Stomach smooth muscle (tissue), 2 donors: Measurements from ENCODE around the gene FURIN.
"Not testable (repeated sequence)": the region's sequence is repeated elsewhere in the genome, so short reads cannot be mapped to it uniquely, and the experiment has no call there.

Experiments used
- H3K27ac ChIP-seq: one replicate; pipeline ENCODE4 v1.7.0; 2013; ENCODE audit warnings: mild to moderate bottlenecking, low read length, inconsistent platforms
- H3K27me3 ChIP-seq, 2 donors: one replicate each; pipeline ENCODE4 v1.7.0; 2013; ENCODE audit warnings: low read length in 2 of 2; ENCODE audit not compliant: insufficient read depth in 2 of 2, control insufficient read depth in 1 of 2
- H3K36me3 ChIP-seq, 2 donors: one replicate each; pipeline ENCODE4 v1.7.0; 2013; ENCODE audit warnings: low read length in 2 of 2; ENCODE audit not compliant: control insufficient read depth in 2 of 2, insufficient read depth in 2 of 2
- H3K4me1 ChIP-seq: one replicate; pipeline ENCODE4 v1.7.0; 2013; ENCODE audit warnings: low read length; ENCODE audit not compliant: control insufficient read depth, insufficient read depth
- H3K4me3 ChIP-seq, 2 donors: one replicate each; pipeline ENCODE4 v1.7.0; 2013; ENCODE audit warnings: low read length in 2 of 2
- H3K9ac ChIP-seq, 2 donors: one replicate each; pipeline ENCODE4 v1.7.0; 2013; ENCODE audit warnings: low read length in 2 of 2, mild to moderate bottlenecking in 1 of 2
- H3K9me3 ChIP-seq, 2 donors: one replicate each; pipeline ENCODE4 v1.7.0; 2013; ENCODE audit warnings: low read length in 2 of 2; ENCODE audit not compliant: control insufficient read depth in 2 of 2
- donor health status: healthy.
- donor health status: Pancreatic carcinoma.

The FURIN gene

DNA sequence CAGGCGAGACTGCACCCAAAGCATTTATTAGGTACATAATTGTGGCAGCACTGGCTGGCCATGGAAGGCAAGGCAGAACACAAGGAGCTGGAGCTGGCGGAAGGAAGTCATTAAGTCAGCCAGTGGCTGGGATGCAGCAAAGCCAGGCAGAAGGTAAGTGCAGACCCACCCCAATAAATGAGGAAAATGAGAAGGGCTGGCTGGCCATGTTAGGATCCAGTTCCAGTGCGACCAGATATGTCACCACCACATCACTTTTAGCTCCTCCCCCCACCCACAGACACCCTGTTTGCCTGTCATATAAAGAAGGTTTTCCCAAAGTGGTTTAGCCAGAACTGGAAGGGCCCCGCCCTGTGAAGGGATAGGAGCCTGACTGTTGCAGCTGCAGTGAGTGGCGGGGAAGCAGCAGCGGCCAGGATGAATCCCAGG is at the start of gene FURIN:
FURIN (plus strand) TSS at position 328 of the 429 bp plus-strand sequence. CDS start 7,153 bp downstream, outside the sequence.
- Histone ChIP-seq H3K27me3 (peaks cover 0 to 2% of the 10 kb centered on the region in 2 donors), H3K36me3 (no peaks in the 10 kb centered on the region), H3K9me3 (no peaks in the 10 kb centered on the region), H3K4me3 (no peak within 1 kb of the TSS), H3K4me1 (peaks cover 33% of the 10 kb centered on the region), H3K9ac (peak within 1 kb of the TSS in 1 of 2 donors; percentile 51), H3K27ac (peak within 1 kb of the TSS; percentile 24)

DNA sequence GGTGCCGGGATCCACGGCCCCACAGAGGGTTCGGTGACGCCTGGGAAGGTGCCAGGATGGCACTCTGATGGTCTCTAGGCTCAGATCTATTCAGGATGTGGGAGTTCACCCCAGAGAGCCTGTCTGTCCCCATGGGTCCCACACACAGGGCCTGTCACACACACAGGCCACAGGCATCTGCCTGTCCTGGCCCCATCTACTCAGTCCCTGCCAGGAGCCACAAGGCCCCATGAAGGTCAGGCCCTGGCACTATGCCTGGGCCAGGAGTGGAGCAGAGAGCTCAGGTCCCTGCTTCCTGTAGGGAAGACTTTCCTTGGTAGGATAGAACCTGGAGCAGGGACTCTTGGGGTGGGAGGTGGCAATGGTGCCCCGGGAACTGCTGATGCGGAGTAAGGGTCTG is 49.0 kb upstream of the FURIN start:
- Histone ChIP-seq H3K4me1 (peaks cover 13% of the 10 kb centered on the region), H3K4me3 (no peak overlapping the region), H3K36me3 (no peaks in the 10 kb centered on the region), H3K9me3 (no peaks in the 10 kb centered on the region), H3K27me3 (no peaks in the 10 kb centered on the region), H3K27ac (no peak overlapping the region), H3K9ac (no peak overlapping the region)

DNA sequence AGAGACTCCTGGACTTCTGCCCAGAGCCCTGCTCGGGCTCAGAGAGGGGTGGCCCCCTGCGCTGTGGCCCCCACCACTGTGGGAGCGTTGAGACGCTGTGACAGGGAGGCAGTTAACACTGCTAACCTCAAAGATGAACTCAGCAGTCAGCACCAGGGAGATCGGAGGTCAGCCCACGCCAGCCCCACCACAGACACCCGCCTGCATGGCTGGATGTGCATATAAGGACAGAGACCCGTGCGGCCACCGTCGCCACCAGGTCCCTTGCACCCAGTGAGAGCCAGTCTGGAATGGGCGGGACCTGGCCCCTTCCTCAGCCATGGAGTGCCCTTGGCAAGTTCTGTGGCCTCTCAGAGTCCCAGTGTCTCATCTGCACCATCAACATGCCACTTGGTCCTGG is 48.5 kb upstream of the FURIN start:
- Histone ChIP-seq H3K27ac (no peak overlapping the region), H3K9me3 (no peaks in the 10 kb centered on the region), H3K27me3 (no peaks in the 10 kb centered on the region), H3K4me1 (peaks cover 13% of the 10 kb centered on the region), H3K9ac (no peak overlapping the region), H3K36me3 (no peaks in the 10 kb centered on the region), H3K4me3 (no peak overlapping the region)

DNA sequence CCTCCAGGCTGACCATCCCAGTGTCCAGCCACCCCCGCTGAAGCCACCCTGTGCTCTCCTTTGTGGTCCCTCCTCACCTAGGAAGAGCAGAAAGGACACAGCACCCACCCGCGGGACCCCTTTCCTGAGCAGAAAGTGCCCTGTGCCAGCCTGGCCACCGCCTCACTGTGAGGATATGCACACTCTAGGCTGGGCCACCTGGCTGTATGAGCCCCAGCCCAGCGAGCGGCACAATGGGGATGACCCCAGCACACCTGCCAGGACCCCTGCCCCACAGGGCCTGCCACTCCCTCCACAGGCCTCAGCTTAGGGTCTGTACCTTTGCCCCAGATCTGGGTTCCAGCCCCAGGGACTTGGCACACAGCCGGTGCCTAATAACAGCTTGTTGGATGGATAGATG is 47.9 kb upstream of the FURIN start:
- H3K9me3 ChIP-seq: no peaks in the 10 kb centered on the region
- no peak overlapping the region for H3K27ac ChIP-seq
- no peak overlapping the region for H3K4me3 ChIP-seq
- H3K27me3 ChIP-seq: no peaks in the 10 kb centered on the region
- H3K4me1 ChIP-seq: peaks cover 13% of the 10 kb centered on the region
- H3K36me3 ChIP-seq: no peaks in the 10 kb centered on the region
- no peak overlapping the region for H3K9ac ChIP-seq

DNA sequence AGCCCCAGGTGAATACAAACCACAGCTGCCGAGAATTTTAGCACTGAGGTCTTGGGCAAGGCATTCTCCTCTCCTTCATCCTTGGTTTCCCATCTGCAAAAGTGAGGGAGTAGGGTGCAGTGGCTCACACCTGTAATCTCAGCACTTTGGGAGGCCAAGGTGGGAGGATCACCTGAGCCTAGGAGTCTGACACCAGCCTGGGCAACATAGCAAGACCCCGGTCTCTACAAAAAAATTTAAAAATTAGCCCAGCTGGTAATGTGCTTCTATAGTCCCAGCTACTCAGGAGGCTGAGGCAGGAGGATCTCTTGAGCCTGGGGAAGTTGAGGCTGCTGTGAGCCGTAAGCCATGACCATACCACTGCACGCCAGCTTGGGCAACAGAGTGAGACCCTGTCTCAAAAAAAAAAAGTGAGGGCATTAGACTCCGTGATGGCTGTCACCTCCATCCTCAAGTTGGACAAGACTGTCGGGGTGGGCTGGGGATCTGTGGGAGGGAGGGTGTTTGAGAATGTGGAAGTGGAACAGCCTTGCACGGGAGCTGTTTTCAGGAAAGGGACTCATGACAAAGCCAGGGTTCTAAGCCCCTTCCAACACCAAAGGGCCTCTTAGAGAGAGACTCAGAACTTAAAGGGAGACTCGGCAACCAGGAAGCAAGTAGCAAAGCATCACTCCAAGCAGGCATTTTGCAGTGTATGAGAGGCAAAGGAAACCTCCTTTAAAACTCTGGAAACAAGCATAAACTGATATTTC is 46.0 kb upstream of the FURIN start:
- Histone ChIP-seq H3K27ac (no peak overlapping the region), H3K27me3 (no peaks in the 10 kb centered on the region), H3K36me3 (no peaks in the 10 kb centered on the region), H3K9ac (no peak overlapping the region), H3K4me1 (peaks cover 9% of the 10 kb centered on the region), H3K4me3 (no peak overlapping the region), H3K9me3 (no peaks in the 10 kb centered on the region)

DNA sequence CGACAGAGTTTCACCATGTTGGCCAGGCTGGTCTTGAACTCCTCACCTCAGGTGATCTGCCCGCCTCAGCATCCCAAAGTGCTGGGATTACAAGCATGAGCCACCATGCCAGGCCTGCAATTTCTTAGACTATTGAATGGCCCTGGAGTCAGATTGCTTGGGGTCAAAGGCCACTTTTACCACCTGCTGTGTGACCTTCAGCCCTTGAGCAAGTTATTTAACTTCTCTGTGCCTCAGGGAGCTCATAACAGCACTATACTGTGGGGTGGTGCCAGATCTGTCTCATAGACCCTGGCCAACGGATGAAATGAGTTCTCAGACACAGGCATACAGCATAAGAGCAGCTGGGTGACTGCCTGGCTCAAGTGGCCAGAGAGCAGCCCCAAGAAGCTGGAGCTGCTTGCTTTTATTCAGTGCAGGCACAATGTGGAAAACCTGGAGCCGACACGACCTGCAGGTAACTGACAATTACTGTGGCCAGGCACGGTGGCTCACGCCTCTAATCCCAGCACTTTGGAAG is 44.9 kb upstream of the FURIN start:
- Histone ChIP-seq H3K27me3 (no peaks in the 10 kb centered on the region), H3K9ac (no peak overlapping the region), H3K9me3 (no peaks in the 10 kb centered on the region), H3K36me3 (no peaks in the 10 kb centered on the region), H3K4me3 (no peak overlapping the region), H3K27ac (no peak overlapping the region), H3K4me1 (peaks cover 7% of the 10 kb centered on the region)

DNA sequence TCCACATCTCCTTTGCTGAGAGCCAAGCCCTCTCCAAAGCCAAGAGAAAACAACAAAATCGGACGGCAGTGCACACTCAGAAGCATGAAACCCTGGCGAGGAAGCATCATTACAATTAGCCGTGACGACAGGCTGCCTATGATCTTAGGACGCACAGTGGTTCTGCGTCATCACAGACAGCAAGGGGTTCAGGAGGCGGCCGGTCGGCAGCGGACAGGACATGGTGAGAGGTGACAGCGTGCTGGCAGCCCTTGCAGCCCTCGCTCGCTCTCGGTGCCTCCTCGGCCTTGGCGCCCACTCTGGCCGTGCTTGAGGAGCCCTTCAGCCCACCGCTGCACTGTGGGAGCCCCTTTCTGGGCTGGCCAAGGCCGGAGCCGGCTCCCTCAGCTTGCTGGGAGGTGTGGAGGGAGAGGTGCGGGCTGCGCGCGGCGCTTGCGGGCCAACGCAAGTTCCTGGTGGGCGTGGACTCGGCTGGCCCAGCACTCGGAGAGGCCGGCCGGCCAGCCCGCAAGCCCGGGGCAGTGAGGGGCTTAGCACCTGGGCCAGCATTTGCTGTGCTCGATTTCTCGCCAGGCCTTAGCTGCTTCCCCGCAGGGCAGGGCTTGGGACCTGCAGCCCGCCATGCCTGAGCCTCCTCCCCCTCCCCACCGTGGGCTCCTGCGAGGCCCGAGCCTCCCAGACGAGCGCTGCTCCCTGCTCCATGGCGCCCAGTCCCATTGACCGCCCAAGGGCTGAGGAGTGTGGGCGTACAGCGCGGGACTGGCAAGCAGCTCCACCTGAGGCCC is 43.1 kb upstream of the FURIN start:
- H3K4me3 ChIP-seq, H3K9me3 ChIP-seq, H3K27me3 ChIP-seq, H3K36me3 ChIP-seq, H3K4me1 ChIP-seq, H3K27ac ChIP-seq, H3K9ac ChIP-seq: not testable (repeated sequence)

DNA sequence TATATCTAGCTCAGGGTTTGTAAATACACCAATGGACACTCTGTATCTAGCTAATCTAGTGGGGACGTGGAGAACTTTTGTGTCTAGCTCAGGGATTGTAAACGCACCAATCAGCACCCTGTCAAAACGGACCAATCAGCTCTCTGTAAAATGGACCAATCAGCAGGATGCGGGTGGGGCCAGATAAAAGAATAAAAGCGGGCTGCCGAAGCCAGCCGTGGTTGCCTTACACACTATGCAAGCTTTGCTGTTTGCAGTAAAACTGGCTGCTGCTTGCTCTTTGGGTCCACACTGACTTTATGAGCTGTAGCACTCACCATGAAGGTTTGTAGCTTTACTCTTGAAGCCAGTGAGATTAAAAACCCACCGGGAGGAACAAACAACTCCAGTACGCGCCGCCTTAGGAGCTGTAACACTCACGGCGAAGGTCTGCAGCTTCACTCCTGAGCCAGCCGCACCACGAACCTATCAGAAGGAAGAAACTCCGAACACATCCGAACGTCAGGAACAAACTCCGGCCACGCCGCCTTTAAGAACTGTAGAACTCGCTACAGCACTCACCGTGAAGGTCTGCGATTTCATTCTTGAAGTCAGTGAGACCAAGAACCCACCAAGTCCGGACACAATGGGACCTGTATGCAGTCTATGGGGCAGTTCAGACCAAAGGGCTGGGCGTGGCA is 42.0 kb upstream of the FURIN start:
- not testable (repeated sequence) for H3K36me3 ChIP-seq, H3K4me3 ChIP-seq, H3K4me1 ChIP-seq, H3K27ac ChIP-seq, H3K9ac ChIP-seq, H3K9me3 ChIP-seq, H3K27me3 ChIP-seq

DNA sequence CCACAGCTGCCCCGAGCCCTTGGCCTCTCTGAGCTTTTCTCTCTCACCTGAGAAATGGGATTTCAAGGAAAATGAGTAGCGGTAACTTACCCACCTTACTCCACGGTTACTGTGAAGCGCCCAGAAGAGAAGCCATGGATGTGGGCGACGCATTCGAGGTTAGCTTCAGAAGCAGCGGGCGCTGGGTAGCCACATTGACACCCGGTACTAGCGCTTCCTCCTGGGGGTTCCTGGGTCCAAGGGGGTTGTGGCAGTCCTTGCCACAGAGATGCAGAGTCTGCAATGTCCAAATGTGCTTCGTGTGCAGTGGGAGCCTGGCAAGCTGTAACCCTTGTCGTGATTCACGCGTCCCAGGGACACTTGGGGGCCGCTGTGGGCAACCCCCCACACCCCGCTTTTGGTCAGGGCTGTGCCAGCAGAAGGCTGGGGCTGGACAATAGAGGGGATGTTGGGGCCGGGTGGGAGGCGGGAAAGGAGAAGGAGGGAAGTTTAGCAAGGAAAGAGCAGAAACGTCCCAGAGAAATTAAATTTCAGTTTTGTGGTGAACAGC is 41.4 kb upstream of the FURIN start:
- no peak overlapping the region for H3K4me3 ChIP-seq
- no peak overlapping the region for H3K9ac ChIP-seq

DNA sequence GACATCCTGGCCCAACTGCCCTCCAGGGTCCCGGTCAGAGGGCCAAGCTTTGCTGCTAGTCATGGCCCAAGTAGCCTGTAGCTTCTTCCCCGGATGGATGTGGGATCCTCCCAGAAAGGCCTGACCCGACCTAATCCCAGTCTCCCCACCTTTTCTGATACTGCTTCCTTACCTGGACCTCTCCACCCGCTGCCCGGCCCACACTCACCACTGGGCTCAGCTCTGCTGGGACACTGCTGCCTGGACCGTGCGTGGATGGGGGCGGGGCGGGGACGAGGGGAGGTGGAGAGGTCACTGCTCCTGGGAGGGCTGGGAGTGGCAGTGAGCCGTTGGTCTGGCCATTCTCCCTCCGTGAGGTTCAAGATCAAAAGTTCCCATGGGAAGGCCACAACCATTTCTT is 40.3 kb upstream of the FURIN start:
- H3K27me3 ChIP-seq: no peaks in the 10 kb centered on the region
- no peaks in the 10 kb centered on the region for H3K9me3 ChIP-seq
- H3K9ac ChIP-seq: no peak overlapping the region
- H3K36me3 ChIP-seq: no peaks in the 10 kb centered on the region
- no peak overlapping the region for H3K27ac ChIP-seq
- no peaks in the 10 kb centered on the region for H3K4me1 ChIP-seq
- no peak overlapping the region for H3K4me3 ChIP-seq

More for the DNA sequence above, 41.4 kb upstream of the FURIN start:
- no peaks in the 10 kb centered on the region for H3K36me3 ChIP-seq
- no peaks in the 10 kb centered on the region for H3K9me3 ChIP-seq
- no peaks in the 10 kb centered on the region for H3K27me3 ChIP-seq
- H3K4me1 ChIP-seq: no peaks in the 10 kb centered on the region
- no peak overlapping the region for H3K27ac ChIP-seq
